Fibroblast of lung (primary cell): ENCODE measurements around the gene TMEM214.

Experiments used
- EZH2 ChIP-seq: IDR thresholded peaks from 2 replicates; pipeline ENCODE4 v1.5.1; 2012; ENCODE audit warnings: low read length, control low read depth, mild to moderate bottlenecking; ENCODE audit errors: missing control alignments
- TF ChIP-seq, protein P1 (sequence below), 2 donors: IDR thresholded peaks in 1 of 2; conservative IDR thresholded peaks in 1 of 2; 1 replicate in 1 of 2; 2 replicates in 1 of 2; pipeline ENCODE4 v1.5.1; 2011 to 2012; ENCODE audit warnings: low read length in 2 of 2, control low read depth in 1 of 2, inconsistent platforms in 1 of 2, low read depth in 1 of 2, mild to moderate bottlenecking in 1 of 2

DNA sequence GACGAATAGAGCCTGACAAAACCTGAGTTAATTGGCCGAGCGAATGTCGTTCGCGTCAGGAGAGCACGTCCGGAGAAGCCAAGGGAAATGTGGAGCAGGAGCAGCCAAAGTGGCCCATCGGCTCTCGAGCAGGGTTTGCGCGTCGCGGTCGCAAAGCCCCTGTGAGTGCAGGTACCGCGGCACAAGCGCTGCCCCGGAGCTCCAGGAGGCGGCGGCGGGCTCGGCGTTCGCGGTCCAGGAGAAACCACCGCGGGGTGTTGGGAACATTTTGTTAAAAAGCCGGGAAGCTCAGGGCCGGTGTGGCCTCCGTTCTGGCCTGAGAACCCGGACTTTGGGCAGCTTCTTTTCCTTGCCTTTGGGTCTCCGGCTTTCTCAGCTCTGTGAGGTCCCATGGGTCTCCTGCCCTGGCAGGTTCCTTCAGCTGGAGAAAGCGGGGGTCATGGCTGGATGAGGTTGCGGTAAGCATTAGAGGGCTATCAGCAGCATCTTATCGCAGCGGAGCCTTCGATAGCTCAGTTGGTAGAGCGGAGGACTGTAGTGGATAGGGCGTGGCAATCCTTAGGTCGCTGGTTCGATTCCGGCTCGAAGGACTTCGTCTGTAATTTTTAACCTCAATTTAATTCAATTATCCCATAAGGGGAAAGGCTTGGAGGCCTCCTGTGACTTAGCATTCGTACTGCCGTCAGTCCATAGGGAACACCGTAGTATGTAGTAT, 17.7 kb downstream of the TMEM214 start:
- TF ChIP-seq, protein P1, sequence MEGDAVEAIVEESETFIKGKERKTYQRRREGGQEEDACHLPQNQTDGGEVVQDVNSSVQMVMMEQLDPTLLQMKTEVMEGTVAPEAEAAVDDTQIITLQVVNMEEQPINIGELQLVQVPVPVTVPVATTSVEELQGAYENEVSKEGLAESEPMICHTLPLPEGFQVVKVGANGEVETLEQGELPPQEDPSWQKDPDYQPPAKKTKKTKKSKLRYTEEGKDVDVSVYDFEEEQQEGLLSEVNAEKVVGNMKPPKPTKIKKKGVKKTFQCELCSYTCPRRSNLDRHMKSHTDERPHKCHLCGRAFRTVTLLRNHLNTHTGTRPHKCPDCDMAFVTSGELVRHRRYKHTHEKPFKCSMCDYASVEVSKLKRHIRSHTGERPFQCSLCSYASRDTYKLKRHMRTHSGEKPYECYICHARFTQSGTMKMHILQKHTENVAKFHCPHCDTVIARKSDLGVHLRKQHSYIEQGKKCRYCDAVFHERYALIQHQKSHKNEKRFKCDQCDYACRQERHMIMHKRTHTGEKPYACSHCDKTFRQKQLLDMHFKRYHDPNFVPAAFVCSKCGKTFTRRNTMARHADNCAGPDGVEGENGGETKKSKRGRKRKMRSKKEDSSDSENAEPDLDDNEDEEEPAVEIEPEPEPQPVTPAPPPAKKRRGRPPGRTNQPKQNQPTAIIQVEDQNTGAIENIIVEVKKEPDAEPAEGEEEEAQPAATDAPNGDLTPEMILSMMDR (conservative IDR thresholded peaks at IDR 0.05 in 1 of 2, IDR thresholded peaks at IDR 0.05 in 1 of 2; ENCODE audit: low read depth in 1 of 2, low read length in 2 of 2), result peak; percentile 37 to 40
- peak; percentile 49 for TF ChIP-seq EZH2
